GM19397 (cell line): ENCODE measurements around the gene GJA5.

Source experiments
- ATAC-seq: cut with Tn5 transposase; IDR thresholded peaks from one replicate; pipeline ENCODE4 v1.9.1; 2021; ENCODE audit warnings: mild to moderate bottlenecking, moderate library complexity; ENCODE audit not compliant: unreplicated experiment

The GJA5 gene

GRCh38 chr1:147762233-147763024 is 2.0 kb upstream of the GJA5 start:
- ATAC-seq, result no peak

- no peak for ATAC-seq
These were observed 1.9 kb downstream of the GJA5 start for GRCh38 chr1:147758379-147759100.

- no peak for ATAC-seq
These were observed 3.1 kb downstream of the GJA5 start for GRCh38 chr1:147757015-147757990.

GRCh38 chr1:147756341-147756740 is 4.1 kb downstream of the GJA5 start:
- ATAC-seq, result no peak

GRCh38 chr1:147754661-147755060 is 5.7 kb downstream of the GJA5 start:
- no peak for ATAC-seq

- no peak for ATAC-seq
These were observed 7.3 kb downstream of the GJA5 start for GRCh38 chr1:147753081-147753480.

GRCh38 chr1:147752511-147752910 is 7.9 kb downstream of the GJA5 start:
- ATAC-seq, result no peak

GRCh38 chr1:147751346-147751745 is 9.1 kb downstream of the GJA5 start:
- no peak for ATAC-seq

GRCh38 chr1:147750618-147751217 is 9.7 kb downstream of the GJA5 start:
- no peak for ATAC-seq

GRCh38 chr1:147749792-147750191 is 10.6 kb downstream of the GJA5 start:
- no peak for ATAC-seq

- no peak for ATAC-seq
These were observed 11.6 kb downstream of the GJA5 start for GRCh38 chr1:147748676-147749350.

GRCh38 chr1:147747966-147748365 is 12.4 kb downstream of the GJA5 start:
- no peak for ATAC-seq

GRCh38 chr1:147745271-147745670 is 15.1 kb downstream of the GJA5 start:
- ATAC-seq, result no peak

GRCh38 chr1:147741065-147741464 is 19.3 kb downstream of the GJA5 start:
- ATAC-seq, result no peak

- ATAC-seq, result no peak
These were observed 20.0 kb downstream of the GJA5 start for GRCh38 chr1:147740391-147740790.

GRCh38 chr1:147738739-147739476 is 21.5 kb downstream of the GJA5 start:
- no peak for ATAC-seq

GRCh38 chr1:147738129-147738528 is 22.3 kb downstream of the GJA5 start:
- no peak for ATAC-seq

- no peak for ATAC-seq
These were observed 23.5 kb downstream of the GJA5 start for GRCh38 chr1:147736883-147737282.

- no peak for ATAC-seq
These were observed 25.0 kb downstream of the GJA5 start for GRCh38 chr1:147735423-147735822.
